ENCODE measurements around the gene SORBS2.

Gene SORBS2

DNA sequence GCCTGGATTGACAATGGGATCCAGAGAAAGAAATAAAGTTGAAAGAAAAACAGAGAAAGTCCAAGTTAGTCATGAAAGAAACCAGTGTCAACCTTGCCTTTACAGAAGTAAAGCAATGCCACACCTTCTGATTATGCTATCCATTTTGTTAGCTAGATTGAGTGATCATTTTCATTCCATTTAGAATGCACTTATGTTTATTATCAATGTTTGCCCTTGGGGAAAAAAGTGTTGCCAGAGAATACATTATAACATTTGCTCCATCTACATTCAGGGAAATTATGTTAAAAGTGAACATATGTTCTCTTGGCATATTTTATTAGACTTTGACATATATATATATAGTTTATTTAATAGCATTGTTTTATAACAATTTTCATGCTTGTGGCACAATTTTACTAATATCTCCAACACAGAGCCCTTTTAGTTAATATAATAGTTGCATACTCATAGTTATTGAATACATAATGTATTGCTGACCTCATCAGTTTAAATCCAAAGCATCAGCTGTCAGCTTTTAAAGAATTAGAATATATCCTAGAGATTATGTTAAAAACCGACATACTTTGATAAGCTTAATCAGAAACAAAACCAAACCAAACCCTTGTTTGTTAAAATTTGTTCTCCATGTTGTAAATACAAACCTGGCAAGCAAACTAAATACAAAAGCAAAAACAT, 134.2 kb downstream of the SORBS2 start:
- DNase-seq (ENCODE audit: low read depth) = no peak
- no peak overlapping the region for H3K4me3 ChIP-seq (ENCODE audit: low read length)
- no peak for TF ChIP-seq CTCF (conservative IDR thresholded peaks at IDR 0.05; ENCODE audit: low read depth, low read length)

DNA sequence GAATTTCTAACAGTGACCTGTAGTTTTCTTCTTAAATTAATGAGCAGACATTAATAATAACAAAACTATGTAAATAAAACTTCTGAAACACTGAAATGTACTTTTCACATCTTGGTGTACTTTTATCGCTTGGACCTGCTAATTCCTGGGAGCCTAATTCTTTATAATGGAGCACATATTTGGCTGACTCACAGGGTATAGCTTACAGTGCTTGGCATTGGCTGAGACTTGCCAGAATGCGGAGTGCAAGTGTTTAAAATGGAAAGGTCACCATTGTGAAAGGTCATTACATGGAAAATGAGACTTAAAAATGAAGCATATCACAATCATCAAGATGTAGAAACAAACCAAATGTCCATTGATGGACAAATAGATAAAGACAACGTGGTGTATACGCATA, 139.4 kb downstream of the SORBS2 start:
- DNase-seq (ENCODE audit: low read depth) = peak; percentile 49
- H3K4me3 ChIP-seq (ENCODE audit: low read length) = no peak overlapping the region
- TF ChIP-seq CTCF (conservative IDR thresholded peaks at IDR 0.05; ENCODE audit: low read depth, low read length) = no peak

- H3K4me3 ChIP-seq (ENCODE audit: low read length) = no peak overlapping the region
- no peak for DNase-seq (ENCODE audit: low read depth)
- TF ChIP-seq CTCF (conservative IDR thresholded peaks at IDR 0.05; ENCODE audit: low read depth, low read length) = no peak
Measured at GRCh38 chr4:185672151-185672550, 139.8 kb downstream of the SORBS2 start.

DNA sequence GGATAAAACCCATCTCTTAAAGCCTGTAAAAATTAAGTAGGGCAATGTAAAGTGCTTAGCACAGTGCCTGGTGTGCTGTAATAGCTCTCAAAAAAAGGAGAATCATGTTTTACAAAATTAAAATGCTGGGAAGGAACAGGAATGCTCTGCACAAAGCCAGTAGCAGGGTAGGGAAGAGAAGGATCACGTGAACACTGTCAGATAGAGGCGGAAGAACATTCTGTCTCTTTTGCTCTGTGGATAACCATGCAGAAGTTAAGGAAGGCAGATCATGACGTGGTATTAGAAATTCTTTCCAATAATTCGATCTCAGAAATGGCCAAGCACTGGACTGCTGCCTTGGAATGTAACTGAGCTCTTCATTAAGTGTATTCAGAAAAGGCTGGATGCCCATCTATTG, 140.5 kb downstream of the SORBS2 start:
- no peak for DNase-seq (ENCODE audit: low read depth)
- no peak overlapping the region for H3K4me3 ChIP-seq (ENCODE audit: low read length)
- TF ChIP-seq CTCF (conservative IDR thresholded peaks at IDR 0.05; ENCODE audit: low read depth, low read length) = no peak

DNA sequence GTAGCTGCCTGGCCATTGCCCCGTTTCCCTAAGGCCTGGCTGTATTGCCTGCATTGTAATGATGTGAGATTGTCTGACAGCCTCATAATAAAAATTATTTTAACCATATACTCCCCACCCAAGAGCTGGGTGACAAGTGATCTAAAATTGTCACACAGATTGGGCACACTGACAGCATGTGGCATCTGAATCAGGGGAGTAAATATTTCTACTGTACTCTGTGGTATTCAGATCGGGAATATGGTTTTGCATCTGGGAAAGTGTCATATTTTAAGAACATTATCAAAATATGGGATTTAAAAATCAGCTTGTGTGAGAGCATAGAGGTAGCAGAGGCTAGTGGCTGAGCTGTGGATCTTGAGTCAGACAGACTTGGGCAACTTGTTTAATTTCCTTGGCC, 140.9 kb downstream of the SORBS2 start:
- no peak for DNase-seq (ENCODE audit: low read depth)
- TF ChIP-seq CTCF (conservative IDR thresholded peaks at IDR 0.05; ENCODE audit: low read depth, low read length) = no peak
- H3K4me3 ChIP-seq (ENCODE audit: low read length) = no peak overlapping the region

DNA sequence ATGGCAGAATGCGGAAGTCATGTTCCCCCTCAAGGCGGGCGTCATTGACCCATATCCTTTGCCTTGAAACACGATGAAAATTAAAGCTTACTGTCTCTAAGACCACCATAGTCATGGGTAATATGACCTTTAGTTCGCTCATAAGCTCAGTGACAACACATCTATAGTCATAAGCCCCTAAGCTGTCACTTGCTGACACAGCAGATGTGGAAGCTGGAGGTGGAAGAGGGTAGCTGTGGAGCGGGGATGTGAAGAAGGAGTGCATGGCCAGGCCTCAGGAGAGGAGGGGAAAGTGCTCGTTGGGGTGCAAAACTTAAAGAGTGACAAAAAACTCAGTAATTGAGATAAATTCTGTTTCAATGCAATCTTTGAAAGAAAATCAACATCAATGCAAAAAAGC, 142.7 kb downstream of the SORBS2 start:
- no peak for DNase-seq (ENCODE audit: low read depth)
- no peak overlapping the region for H3K4me3 ChIP-seq (ENCODE audit: low read length)
- no peak for TF ChIP-seq CTCF (conservative IDR thresholded peaks at IDR 0.05; ENCODE audit: low read depth, low read length)

GRCh38 chr4:185666156-185666555, 145.8 kb downstream of the SORBS2 start:
- no peak for DNase-seq (ENCODE audit: low read depth)
- H3K4me3 ChIP-seq (ENCODE audit: low read length) = no peak overlapping the region
- no peak for TF ChIP-seq CTCF (conservative IDR thresholded peaks at IDR 0.05; ENCODE audit: low read depth, low read length)

Measured in retinal pigment epithelial cell (primary cell).